Measurements from ENCODE around the gene PRR23A.
"Not testable (repeated sequence)": the region's sequence is repeated elsewhere in the genome, so short reads cannot be mapped to it uniquely, and the experiment has no call there.

The PRR23A gene

DNA sequence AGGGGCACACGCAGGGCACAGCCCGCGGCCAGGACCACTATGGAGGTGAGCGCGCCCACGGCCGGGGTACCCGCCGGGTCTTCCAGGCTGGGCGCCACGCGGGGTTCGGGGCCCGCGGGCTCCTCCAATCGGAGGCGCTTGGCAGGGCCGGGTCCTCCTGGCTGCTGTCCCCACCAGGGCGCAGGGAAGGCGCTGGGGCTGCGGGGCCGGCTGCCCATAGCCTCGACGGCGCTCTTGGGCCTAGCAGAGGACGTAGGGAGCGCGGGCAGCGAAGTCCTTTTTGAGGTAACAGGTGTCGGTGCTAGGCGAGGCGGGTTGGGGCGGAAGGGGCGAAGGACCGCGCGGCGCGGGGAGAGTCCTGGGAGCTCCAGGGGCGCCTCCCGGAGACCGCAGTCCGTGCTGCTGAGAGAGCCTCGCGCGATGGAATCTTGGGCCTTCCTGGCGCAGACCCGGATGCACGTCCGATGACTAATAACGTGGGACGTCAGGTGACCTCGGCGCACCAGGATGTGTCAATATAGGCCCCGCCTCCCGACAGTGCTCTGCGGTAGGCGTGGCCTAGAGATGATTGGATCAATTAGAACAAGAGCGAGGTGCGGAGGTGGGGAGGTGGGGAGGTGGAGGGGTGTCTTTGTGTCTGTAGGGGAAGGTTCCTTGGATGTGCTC is at the start of gene PRR23A:
TSS of gene PRR23A (minus strand) at position 218 of the 666 bp plus-strand sequence. CDS start at position 218, 0 bp downstream.
- H4K20me1 ChIP-seq, result no peaks in the 10 kb centered on the region
- H3K36me3 ChIP-seq, result no peaks in the 10 kb centered on the region
- peaks cover 32% of the 10 kb centered on the region for H3K9me3 ChIP-seq
- no peak within 1 kb of the TSS for H3K9ac ChIP-seq
- no peak within 1 kb of the TSS for H3K4me3 ChIP-seq
- H3K27ac ChIP-seq, result no peak within 1 kb of the TSS
- H3K27me3 ChIP-seq, result no peaks in the 10 kb centered on the region
- no peak for TF ChIP-seq Cebpa-rat (IDR thresholded peaks at IDR 0.05)
- no peak within 1 kb of the TSS for H3K4me2 ChIP-seq
- H3K4me1 ChIP-seq, result no peaks in the 10 kb centered on the region

DNA sequence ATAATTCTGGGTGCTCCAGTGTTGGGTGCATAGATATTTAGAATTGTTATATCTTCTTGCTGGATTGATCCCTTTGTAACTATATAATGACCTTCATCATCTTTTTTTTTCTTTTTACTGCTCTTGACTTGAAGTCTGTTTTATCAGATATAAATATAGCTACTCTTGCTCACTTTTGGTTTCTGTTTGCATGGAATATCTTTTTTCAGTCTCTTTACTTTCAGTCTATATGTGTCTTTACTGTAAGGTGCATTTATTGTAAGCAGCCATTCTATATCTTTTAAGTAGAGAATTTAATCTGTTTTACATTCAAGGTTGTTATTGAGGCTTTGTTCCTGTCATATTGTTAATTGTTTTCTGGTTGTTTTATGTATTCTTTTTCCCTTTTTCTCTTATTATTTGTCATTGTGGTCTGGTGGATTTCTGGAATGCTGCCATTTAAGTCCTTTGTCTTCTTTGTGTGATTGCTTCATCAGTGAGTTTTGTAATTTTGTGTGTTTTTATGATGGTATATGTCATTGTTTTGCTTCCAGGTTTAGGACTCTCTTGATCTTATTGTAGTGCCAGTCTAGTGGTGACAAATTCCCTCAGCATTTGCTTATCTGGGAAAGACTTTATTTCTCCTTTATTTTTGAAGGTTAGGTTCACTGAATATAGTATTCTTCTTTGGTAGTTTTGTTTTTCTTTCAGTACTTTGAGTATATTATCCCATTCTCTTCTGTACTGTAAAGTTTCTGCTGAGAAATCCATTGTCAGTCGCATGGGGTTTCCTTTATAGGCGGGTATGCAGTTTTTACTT is 46.9 kb upstream of the PRR23A start:
- Histone ChIP-seq H3K27ac (no peak overlapping the region), H3K36me3 (no peaks in the 10 kb centered on the region)

DNA sequence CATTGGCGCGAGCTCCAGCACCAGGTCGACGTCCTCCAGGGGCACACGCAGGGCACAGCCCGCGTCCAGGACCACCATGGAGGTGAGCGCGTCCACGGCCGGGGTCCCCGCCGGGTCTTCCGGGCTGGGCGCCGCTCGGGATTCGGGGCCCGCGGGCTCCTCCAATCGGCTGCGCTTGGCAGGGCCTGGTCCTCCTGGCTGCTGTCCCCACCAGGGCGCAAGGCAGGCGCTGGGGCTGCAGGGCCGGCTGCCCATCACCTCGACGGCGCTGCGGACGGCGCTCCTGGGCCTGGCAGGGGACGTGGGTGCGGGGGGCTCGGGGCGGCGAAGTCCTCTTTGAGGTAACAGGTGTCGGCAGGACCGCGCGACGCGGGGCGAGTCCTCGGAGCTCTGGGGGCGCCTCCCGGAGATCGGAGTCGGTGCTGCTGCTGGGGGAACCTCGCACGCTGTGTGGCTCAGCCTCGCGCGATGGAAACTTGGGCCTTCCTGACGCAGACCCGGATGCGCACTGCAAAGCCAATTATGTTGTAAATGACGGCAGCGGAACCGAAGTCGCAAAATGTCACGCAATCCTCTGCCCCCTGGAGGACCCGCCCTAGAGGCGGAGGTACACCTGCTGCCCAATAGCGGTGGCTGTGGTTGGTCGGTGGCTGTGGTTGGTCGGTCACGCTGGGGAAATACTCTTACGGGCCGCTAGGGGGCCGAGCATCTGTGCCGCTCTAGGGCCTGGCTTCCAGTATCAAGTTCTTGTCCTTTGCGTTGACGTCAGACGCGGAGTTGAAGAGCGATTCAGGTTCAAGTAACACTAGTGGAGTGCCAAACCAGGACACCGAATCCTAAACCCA is 38.5 kb upstream of the PRR23A start, which contains the start of gene PRR23C:
TSS of gene PRR23C (minus strand) at position 527 of the 845 bp plus-strand sequence. CDS start at position 255, 272 bp downstream.
- Histone ChIP-seq H3K4me2 (no peak within 1 kb of the TSS), H3K36me3 (no peaks in the 10 kb centered on the region), H3K4me3 (no peak within 1 kb of the TSS), H3K9ac (no peak within 1 kb of the TSS), H3K27ac (no peak within 1 kb of the TSS), H3K4me1 (no peaks in the 10 kb centered on the region), H3K27me3 (no peaks in the 10 kb centered on the region), H4K20me1 (no peaks in the 10 kb centered on the region), H3K9me3 (peaks cover 29% of the 10 kb centered on the region)
- TF ChIP-seq Cebpa-rat (IDR thresholded peaks at IDR 0.05), result no peak

More for the DNA sequence above, 46.9 kb upstream of the PRR23A start:
- no peak for TF ChIP-seq Cebpa-rat (IDR thresholded peaks at IDR 0.05)
- Histone ChIP-seq H3K4me3 (no peak overlapping the region), H3K4me1 (no peaks in the 10 kb centered on the region), H3K27me3 (no peaks in the 10 kb centered on the region), H3K9ac (no peak overlapping the region), H4K20me1 (no peaks in the 10 kb centered on the region), H3K9me3 (peaks cover 23% of the 10 kb centered on the region), H3K4me2 (no peak overlapping the region)

DNA sequence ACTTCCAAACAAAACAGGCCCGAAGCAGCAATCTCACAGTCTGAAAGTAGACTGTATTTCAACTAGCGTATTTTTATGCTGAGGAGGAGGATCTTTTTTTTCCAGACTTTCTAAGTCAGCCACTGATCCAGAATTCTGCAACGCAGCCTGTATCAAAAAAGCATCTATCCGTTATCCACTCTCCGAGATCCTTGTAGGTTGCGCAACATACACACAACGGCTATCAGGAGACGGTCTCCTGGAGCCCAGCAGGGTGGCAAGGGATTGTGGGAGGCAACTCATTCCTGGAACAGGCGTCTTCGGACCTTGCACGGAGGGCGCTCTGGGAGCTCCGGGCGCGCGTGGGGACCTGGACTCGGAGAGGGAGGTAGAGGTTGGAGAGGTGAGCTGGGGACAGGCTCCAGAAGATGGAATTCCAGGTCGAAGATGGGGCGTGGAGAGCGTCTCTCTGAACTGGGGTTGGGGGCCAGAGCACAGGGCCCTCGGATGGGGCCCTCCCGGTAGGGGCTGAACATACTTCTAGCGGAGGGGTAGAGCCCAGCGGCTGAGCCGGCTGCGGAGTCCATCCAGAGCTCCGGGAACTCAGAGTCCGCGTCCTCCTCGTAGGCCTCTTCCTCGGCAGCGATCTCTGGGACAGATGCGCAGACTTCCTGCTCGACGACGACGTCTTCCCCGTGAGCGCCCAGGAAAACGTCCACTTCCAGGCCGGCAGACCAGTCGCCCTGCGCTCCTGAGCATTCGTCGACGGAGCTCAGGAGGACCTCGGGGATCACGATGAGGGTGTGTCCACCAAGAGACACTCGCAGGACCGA is 37.7 kb upstream of the PRR23A start:
- no peak overlapping the region for H3K4me3 ChIP-seq
- no peak overlapping the region for H3K9ac ChIP-seq
- H3K36me3 ChIP-seq, result no peaks in the 10 kb centered on the region
- TF ChIP-seq Cebpa-rat (IDR thresholded peaks at IDR 0.05), result peak; percentile 81
- H3K4me2 ChIP-seq, result no peak overlapping the region
- peaks cover 29% of the 10 kb centered on the region for H3K9me3 ChIP-seq
- H3K4me1 ChIP-seq, result no peaks in the 10 kb centered on the region
- no peaks in the 10 kb centered on the region for H4K20me1 ChIP-seq
- no peaks in the 10 kb centered on the region for H3K27me3 ChIP-seq
- H3K27ac ChIP-seq, result no peak overlapping the region

DNA sequence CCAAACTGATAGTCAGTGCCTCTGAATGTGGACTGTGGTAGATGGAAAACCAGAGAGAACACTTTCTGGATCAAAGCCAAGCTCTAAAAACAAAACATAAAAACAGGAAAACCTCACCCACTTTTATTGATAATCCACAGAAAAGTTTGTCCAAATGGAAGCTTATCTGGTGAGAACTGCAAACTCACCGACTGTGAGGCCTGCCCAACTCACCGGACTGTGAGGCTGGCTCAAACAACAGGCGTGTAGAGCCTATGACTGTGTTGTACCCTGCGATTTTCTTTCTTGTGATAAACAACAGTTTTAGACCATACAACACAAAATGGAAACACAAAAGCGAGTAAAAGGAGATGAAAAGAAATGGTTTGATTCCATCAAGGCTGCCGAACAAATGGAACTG is 31.4 kb upstream of the PRR23A start:
- H3K9me3 ChIP-seq, result no peaks in the 10 kb centered on the region; the same call in 1 of the 2 replicates
- H3K36me3 ChIP-seq, result no peaks in the 10 kb centered on the region
- no peak overlapping the region for H3K9ac ChIP-seq
- H3K27ac ChIP-seq, result no peak overlapping the region
- H3K4me1 ChIP-seq, result no peaks in the 10 kb centered on the region
- H4K20me1 ChIP-seq, result no peaks in the 10 kb centered on the region
- H3K4me2 ChIP-seq, result no peak overlapping the region
- no peak for TF ChIP-seq Cebpa-rat (IDR thresholded peaks at IDR 0.05)
- no peaks in the 10 kb centered on the region for H3K27me3 ChIP-seq
- no peak overlapping the region for H3K4me3 ChIP-seq

DNA sequence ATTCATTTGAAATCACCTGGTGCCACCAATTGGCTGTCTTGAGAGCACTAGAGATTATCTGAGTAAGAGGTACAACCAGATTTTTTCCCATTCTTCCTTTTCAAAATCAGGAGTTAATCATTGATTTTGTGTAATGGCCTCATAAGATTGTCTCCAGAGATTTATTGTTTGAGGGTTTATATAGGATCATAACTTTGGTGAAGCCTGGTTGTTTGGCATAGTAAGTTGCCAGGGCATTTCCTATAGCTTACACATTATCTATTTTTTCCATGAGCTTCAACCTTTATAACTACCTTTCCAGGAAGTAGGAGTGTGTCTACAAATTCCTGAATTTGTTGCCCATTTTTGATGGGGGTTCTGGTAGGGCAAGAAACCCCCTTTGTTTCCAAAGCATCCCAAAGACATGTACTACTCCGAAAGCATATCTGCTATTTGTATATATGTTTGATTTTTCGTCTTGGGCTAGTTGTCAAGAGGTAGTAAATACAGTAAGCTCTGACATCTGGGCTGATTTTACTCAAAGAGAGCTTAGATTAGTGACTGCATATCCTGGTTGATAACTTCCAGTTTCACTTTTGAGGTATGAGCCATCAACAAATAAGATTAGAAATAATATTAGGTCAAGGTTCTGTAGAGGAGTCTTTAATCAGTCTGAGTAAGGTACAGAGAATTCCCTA is 26.4 kb upstream of the PRR23A start:
- TF ChIP-seq Cebpa-rat (IDR thresholded peaks at IDR 0.05), result no peak
- no peak overlapping the region for H3K4me3 ChIP-seq
- H3K4me2 ChIP-seq, result no peak overlapping the region
- H3K4me1 ChIP-seq, result no peaks in the 10 kb centered on the region
- H3K9ac ChIP-seq, result no peak overlapping the region
- no peaks in the 10 kb centered on the region for H3K27me3 ChIP-seq
- no peaks in the 10 kb centered on the region for H3K36me3 ChIP-seq
- no peaks in the 10 kb centered on the region for H4K20me1 ChIP-seq
- H3K9me3 ChIP-seq, result peaks cover 21% of the 10 kb centered on the region
- no peak overlapping the region for H3K27ac ChIP-seq

DNA sequence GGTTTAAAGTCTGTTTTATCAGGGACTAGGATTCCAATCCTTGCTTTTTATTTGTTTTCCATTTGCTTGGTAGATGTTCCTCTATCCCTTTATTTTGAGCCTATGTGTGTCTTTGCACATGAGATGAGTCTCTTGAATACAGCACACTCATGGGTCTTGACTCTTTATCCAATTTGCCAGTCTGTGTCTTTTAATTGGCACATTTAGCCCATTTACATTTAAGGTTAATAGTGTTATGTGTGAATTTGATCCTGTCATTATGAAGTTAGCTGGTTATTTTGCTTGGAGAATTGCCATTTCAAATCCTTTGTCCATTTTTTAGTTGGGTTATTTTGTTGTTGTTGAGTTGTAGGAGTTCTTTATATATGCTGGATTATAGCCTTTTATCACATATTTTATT is 24.5 kb upstream of the PRR23A start:
- not testable (repeated sequence) for H3K27me3 ChIP-seq

DNA sequence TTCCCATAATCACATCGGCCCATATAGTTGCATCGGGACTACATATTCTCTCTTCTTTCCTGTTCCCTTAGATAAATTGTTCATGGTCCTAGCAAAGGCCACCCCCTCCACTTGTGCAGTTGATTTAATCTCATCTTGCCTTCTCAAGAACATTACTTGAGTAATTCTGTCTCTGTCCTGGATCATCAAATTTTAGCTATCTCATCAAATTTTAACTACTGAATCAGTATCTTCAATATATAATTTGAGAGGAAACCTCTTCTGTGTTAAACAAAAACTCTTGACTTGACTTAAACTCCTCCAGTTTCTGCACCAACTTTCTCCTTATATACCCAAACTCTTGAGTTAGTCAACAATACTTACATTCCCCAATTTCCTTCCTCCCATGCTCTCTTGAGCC is 18.9 kb upstream of the PRR23A start:
- Histone ChIP-seq H3K27me3 (no peaks in the 10 kb centered on the region), H4K20me1 (no peaks in the 10 kb centered on the region), H3K9ac (no peak overlapping the region), H3K4me1 (no peaks in the 10 kb centered on the region), H3K4me2 (no peak overlapping the region), H3K36me3 (no peaks in the 10 kb centered on the region), H3K9me3 (peaks cover 25% of the 10 kb centered on the region), H3K4me3 (no peak overlapping the region), H3K27ac (no peak overlapping the region)
- no peak for TF ChIP-seq Cebpa-rat (IDR thresholded peaks at IDR 0.05)

More for the DNA sequence above, 24.5 kb upstream of the PRR23A start:
- H3K4me1 ChIP-seq, H3K36me3 ChIP-seq, H3K4me3 ChIP-seq, H3K9ac ChIP-seq, H3K27ac ChIP-seq, H4K20me1 ChIP-seq, H3K4me2 ChIP-seq: not testable (repeated sequence)
- peaks cover 21% of the 10 kb centered on the region for H3K9me3 ChIP-seq

DNA sequence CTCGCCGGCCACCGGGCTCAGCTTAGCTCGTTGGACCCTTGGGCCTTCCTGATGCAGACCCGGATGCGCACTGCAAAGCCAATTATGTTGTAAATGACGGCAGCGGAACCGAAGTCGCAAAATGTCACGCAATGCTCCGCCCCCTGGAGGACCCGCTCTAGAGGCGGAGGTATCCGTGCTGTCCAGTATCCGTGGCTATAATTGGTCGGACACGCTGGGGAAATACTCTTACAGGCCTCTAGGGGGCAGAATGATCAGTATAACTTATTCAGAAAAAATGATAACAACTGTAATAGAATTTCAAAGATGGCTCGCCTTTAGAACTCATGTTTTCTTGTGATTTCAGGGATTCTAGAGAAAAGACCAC is 14.8 kb upstream of the PRR23A start, which contains the start of gene PRR23B:
TSS of gene PRR23B (minus strand) at position 59 of the 367 bp plus-strand sequence. CDS start 265 bp downstream, outside the sequence.
- no peaks in the 10 kb centered on the region for H4K20me1 ChIP-seq

More for the DNA sequence above, 14.8 kb upstream of the PRR23A start, which contains the start of gene PRR23B:
- H3K27me3 ChIP-seq, result no peaks in the 10 kb centered on the region
- no peak within 1 kb of the TSS for H3K9ac ChIP-seq
- H3K4me2 ChIP-seq, result no peak within 1 kb of the TSS
- H3K4me1 ChIP-seq, result no peaks in the 10 kb centered on the region
- H3K9me3 ChIP-seq, result peaks cover 26% of the 10 kb centered on the region
- TF ChIP-seq Cebpa-rat (IDR thresholded peaks at IDR 0.05), result no peak
- H3K4me3 ChIP-seq, result no peak within 1 kb of the TSS
- H3K36me3 ChIP-seq, result no peaks in the 10 kb centered on the region
- no peak within 1 kb of the TSS for H3K27ac ChIP-seq
